HepG2 (cell line): Measurements from ENCODE around the gene DAB2IP. TPM values are rescaled to one million over a fixed set of nuclear protein-coding genes. Genes with fewer than 3 reads are reported as not detected.
A peak's percentile ranks its signal among the peaks of the same experiment; 100 is the strongest.

Source experiments
- ATF1 ChIP-seq: IDR thresholded peaks from 2 replicates; pipeline ENCODE4 v1.6.1; 2016; ENCODE audit warnings: mild to moderate bottlenecking, control low read depth
- DRAP1 ChIP-seq: IDR thresholded peaks from 2 replicates; pipeline ENCODE4 v1.6.1; 2016; ENCODE audit warnings: missing genetic modification reagents, missing compliant biosample characterization
- ETV5 ChIP-seq: IDR thresholded peaks from 2 replicates; pipeline ENCODE4 v1.6.1; 2018; ENCODE audit warnings: missing biosample characterization, missing genetic modification reagents, inconsistent platforms, borderline replicate concordance
- FOXC1 ChIP-seq: sonication (generic); formaldehyde crosslinking; IDR thresholded peaks from 2 replicates; pipeline ENCODE4 v1.8.0; 2022; ENCODE audit warnings: mild to moderate bottlenecking, missing genetic modification reagents, borderline replicate concordance
- FOXK2 ChIP-seq: fragments of 450-650 bp; IDR thresholded peaks from 2 replicates; pipeline ENCODE4 v1.6.1; 2016
- FOXP1 ChIP-seq, 2 experiments: fragments of 450-650 bp in 1 of 2; IDR thresholded peaks; 2 replicates each; pipeline ENCODE4 v1.6.1; 2017 to 2018; ENCODE audit warnings: antibody characterized with exemption in 1 of 2
- GATAD2A ChIP-seq: IDR thresholded peaks from 2 replicates; pipeline ENCODE4 v1.6.1; 2016
- HNF4A ChIP-seq: sonication (generic); formaldehyde crosslinking; IDR thresholded peaks from 2 replicates; pipeline ENCODE4 v1.4.0; 2020; ENCODE audit warnings: missing genetic modification reagents
- HNRNPLL ChIP-seq: fragments of 200-400 bp; formaldehyde crosslinking; IDR thresholded peaks from 2 replicates; pipeline ENCODE4 v1.6.1; 2017; ENCODE audit warnings: mild to moderate bottlenecking, low read depth, low read length; ENCODE audit not compliant: poor library complexity, severe bottlenecking
- IKZF5 ChIP-seq: IDR thresholded peaks from 2 replicates; pipeline ENCODE4 v1.6.1; 2018; ENCODE audit warnings: missing genetic modification reagents, mild to moderate bottlenecking, missing compliant biosample characterization
- ISL2 ChIP-seq: sonication (generic); formaldehyde crosslinking; IDR thresholded peaks from 2 replicates; pipeline ENCODE4 v1.5.0; 2020; ENCODE audit warnings: missing genetic modification reagents
- MEIS2 ChIP-seq: sonication (generic); formaldehyde crosslinking; IDR thresholded peaks from 2 replicates; pipeline ENCODE4 v1.9.0; 2021; ENCODE audit warnings: mild to moderate bottlenecking, missing genetic modification reagents
- MXD3 ChIP-seq: IDR thresholded peaks from 2 replicates; pipeline ENCODE4 v1.6.1; 2016; ENCODE audit warnings: mild to moderate bottlenecking, missing biosample characterization, missing genetic modification reagents
- NKX3-1 ChIP-seq: sonication (generic); formaldehyde crosslinking; IDR thresholded peaks from 2 replicates; pipeline ENCODE4 v1.5.0; 2020; ENCODE audit warnings: missing genetic modification reagents
- PCBP2 ChIP-seq: fragments of 200-400 bp; formaldehyde crosslinking; optimal IDR thresholded peaks from 2 replicates; pipeline ENCODE3; 2018; ENCODE audit warnings: low read length, low read depth; ENCODE audit not compliant: poor library complexity, severe bottlenecking
- PHF8 ChIP-seq: sonication (generic); formaldehyde crosslinking; IDR thresholded peaks from 2 replicates; pipeline ENCODE4 v1.5.0; 2020; ENCODE audit warnings: missing genetic modification reagents
- POLR2A ChIP-seq, 2 experiments: IDR thresholded peaks; 2 replicates each; pipeline ENCODE4 v1.6.1; 2011; ENCODE audit warnings: low read depth in 2 of 2, low read length in 2 of 2, mild to moderate bottlenecking in 1 of 2, moderate library complexity in 1 of 2; ENCODE audit not compliant: insufficient read depth in 1 of 2
- PRDM15 ChIP-seq: sonication (generic); formaldehyde crosslinking; IDR thresholded peaks from 2 replicates; pipeline ENCODE4 v1.4.0; 2020; ENCODE audit warnings: missing genetic modification reagents
- RXRA ChIP-seq: sonication (generic); formaldehyde crosslinking; IDR thresholded peaks from 2 replicates; pipeline ENCODE4 v1.5.1; 2020; ENCODE audit warnings: missing genetic modification reagents
- SOX13 ChIP-seq, 3 experiments: fragments of 450-650 bp in 1 of 3; sonication (generic) in 1 of 3; formaldehyde crosslinking in 1 of 3; IDR thresholded peaks in 2 of 3; conservative IDR thresholded peaks in 1 of 3; 2 replicates each; pipeline versions ENCODE4 v1.5.0 to v1.6.1; 2016 to 2020; ENCODE audit warnings: antibody characterized with exemption in 1 of 3, mild to moderate bottlenecking in 1 of 3, missing compliant biosample characterization in 1 of 3, missing genetic modification reagents in 1 of 3, moderate library complexity in 1 of 3
- THAP11 ChIP-seq: IDR thresholded peaks from 2 replicates; pipeline ENCODE4 v1.6.1; 2016; ENCODE audit warnings: missing biosample characterization, missing genetic modification reagents
- ZFY ChIP-seq: sonication (generic); formaldehyde crosslinking; IDR thresholded peaks from 2 replicates; pipeline ENCODE4 v1.4.0; 2020; ENCODE audit warnings: missing genetic modification reagents
- ZNF232 ChIP-seq: sonication (generic); formaldehyde crosslinking; IDR thresholded peaks from 2 replicates; pipeline ENCODE4 v1.4.0; 2020; ENCODE audit warnings: missing genetic modification reagents, borderline replicate concordance
- ZNF724P ChIP-seq: sonication (generic); formaldehyde crosslinking; IDR thresholded peaks from 2 replicates; pipeline ENCODE4 v1.8.0; 2022; ENCODE audit warnings: missing genetic modification reagents, borderline replicate concordance
- ZNF850 ChIP-seq: sonication (generic); formaldehyde crosslinking; conservative IDR thresholded peaks from 2 replicates; pipeline ENCODE4 v1.9.0; 2021; ENCODE audit warnings: mild to moderate bottlenecking, missing genetic modification reagents
- ZSCAN12 ChIP-seq: sonication (generic); formaldehyde crosslinking; IDR thresholded peaks from 2 replicates; pipeline ENCODE4 v1.9.0; 2021; ENCODE audit warnings: mild to moderate bottlenecking, missing genetic modification reagents
- polyA plus RNA-seq, 8 experiments: library from polyadenylated mRNA; depleted of rRNA in 3 of 8; stranded (reverse) in 7 of 8; unstranded in 1 of 8; fragments of >200 nt; fragmentation: Illumina TruSeq in 4 of 8; extraction: Trizol in 4 of 8; gene quantifications; 2 replicates each; pipeline versions ENCODE4 v1.2.1 to v1.2.3, GENCODE V29; 2011 to 2016; ENCODE audit warnings: low read depth in 4 of 8, missing spikeins in 1 of 8, mixed read lengths in 1 of 8; ENCODE audit not compliant: insufficient read depth in 1 of 8
- total RNA-seq, 5 experiments: library from RNA; depleted of rRNA; stranded (reverse); fragments of >200 nt; fragmentation: Illumina TruSeq; extraction: Trizol; gene quantifications; 2 replicates each; pipeline ENCODE4 v1.2.3, GENCODE V29; 2016; ENCODE audit warnings: low read depth in 1 of 5

Gene DAB2IP
- total and polyA plus RNA-seq, 2 of the 13 experiments (the other 11 are each of a cell fraction or from before 2014, with no cell fraction given) = 25.3 to 37.9 TPM

- TF ChIP-seq ISL2 (CRISPR knock-in tag) (peak; percentile 32; the same call in 1 of the 2 replicates), ZNF850 (CRISPR knock-in tag) (no peak), FOXP1 (IDR thresholded peaks at IDR 0.05) (no peak), FOXP1 (CRISPR knock-in tag; IDR thresholded peaks at IDR 0.05) (0 out of 2 replicates have a peak, but pooled peaks have one; percentile 23), DRAP1 (CRISPR knock-in tag) (peak; percentile 97), PCBP2 (no peak), PHF8 (CRISPR knock-in tag) (peak; percentile 74), ZSCAN12 (CRISPR knock-in tag) (no peak), ATF1 (CRISPR knock-in tag) (no peak), IKZF5 (CRISPR knock-in tag) (no peak), THAP11 (CRISPR knock-in tag) (peak; percentile 30; the same call in 1 of the 2 replicates), FOXC1 (CRISPR knock-in tag) (no peak; the same call in 1 of the 2 replicates), HNF4A (CRISPR knock-in tag) (peak; percentile 70; the same call in 1 of the 2 replicates), ZNF724P (CRISPR knock-in tag) (no peak), NKX3-1 (CRISPR knock-in tag) (peak; percentile 12; the same call in 1 of the 2 replicates), POLR2A (IDR thresholded peaks at IDR 0.05; ENCODE audit: insufficient read depth in 1 of 2, low read depth in 2 of 2, low read length in 2 of 2) (peak in 1 of 2 experiments; percentile 71; a peak in 2 of 4 replicates), GATAD2A (CRISPR knock-in tag) (peak; percentile 26; the same call in 1 of the 2 replicates), PRDM15 (peak; percentile 5; the same call in 1 of the 2 replicates), HNRNPLL (peak; percentile 21), MXD3 (CRISPR knock-in tag) (no peak), ZNF232 (CRISPR knock-in tag) (no peak), MEIS2 (CRISPR knock-in tag) (peak; percentile 7; the same call in 1 of the 2 replicates), RXRA (peak; percentile 37; the same call in 1 of the 2 replicates), ETV5 (peak; percentile 55), FOXK2 (no peak), SOX13 (IDR thresholded peaks at IDR 0.05) (no peak), SOX13 (CRISPR knock-in tag; conservative IDR thresholded peaks at IDR 0.05 in 1 of 2, IDR thresholded peaks at IDR 0.05 in 1 of 2) (peak in 1 of 2 experiments; percentile 53; a peak in 2 of 4 replicates), ZFY (CRISPR knock-in tag) (peak; percentile 78)
Observed at GRCh38 chr9:121736934-121737462, 85.6 kb downstream of the DAB2IP start (continued).
